GM23248 (cell line): ENCODE measurements around the gene NCK1.

Experiments used
- EZH2 ChIP-seq: fragments of 200-600 bp; sonication (generic); IDR thresholded peaks from 2 replicates; pipeline ENCODE4 v1.6.1; 2018; ENCODE audit warnings: antibody characterized with exemption, mild to moderate bottlenecking; ENCODE audit not compliant: insufficient read depth, poor library complexity, severe bottlenecking
- EZH2phosphoT487 ChIP-seq: fragments of 200-600 bp; sonication (generic); IDR thresholded peaks from 2 replicates; pipeline ENCODE4 v1.6.1; 2018; ENCODE audit warnings: antibody characterized with exemption, moderate library complexity, mild to moderate bottlenecking, low read depth; ENCODE audit not compliant: insufficient read depth

DNA sequence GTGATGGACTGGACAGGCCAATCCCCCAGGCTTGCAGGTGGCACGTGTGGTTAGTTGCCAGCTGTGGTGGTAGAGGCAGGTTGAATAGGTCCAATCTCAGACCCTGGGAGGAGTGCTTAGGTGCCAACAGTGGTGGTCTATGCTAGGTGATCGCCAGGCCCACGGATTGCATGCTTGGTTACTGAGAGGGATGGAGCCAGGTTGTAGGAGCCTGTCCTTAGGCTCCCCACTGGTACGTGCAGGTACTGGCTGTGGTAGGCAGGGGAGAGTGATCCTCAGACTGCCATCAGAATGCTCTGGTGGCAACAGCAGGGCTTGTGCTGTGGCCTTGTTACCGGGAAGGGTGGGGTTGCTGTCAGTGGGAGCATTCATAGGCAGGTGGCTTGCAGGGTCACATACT lies 44.7 kb downstream of the NCK1 start:
- TF ChIP-seq EZH2phosphoT487 = no peak
- no peak for TF ChIP-seq EZH2
